ENCODE data around the gene DNAJC1.

GRCh38 chr10:22017283-22018020, 13.9 kb upstream of the DNAJC1 start:
- TF ChIP-seq CTCF (IDR thresholded peaks at IDR 0.05; ENCODE audit: insufficient read depth, low read length, poor library complexity, severe bottlenecking) (no peak), EZH2phosphoT487 (conservative IDR thresholded peaks at IDR 0.05; ENCODE audit: low read length) (no peak)
